NCI-H2171 treated with DMSO at 0.1 percent for 48 hours (cell line): ENCODE results near the gene HOXA10.

ENCODE experiments used
- DNase-seq: peaks from one replicate; lab custom pipeline; 2025; lab: John Stamatoyannopoulos, UW

Gene HOXA10

DNA sequence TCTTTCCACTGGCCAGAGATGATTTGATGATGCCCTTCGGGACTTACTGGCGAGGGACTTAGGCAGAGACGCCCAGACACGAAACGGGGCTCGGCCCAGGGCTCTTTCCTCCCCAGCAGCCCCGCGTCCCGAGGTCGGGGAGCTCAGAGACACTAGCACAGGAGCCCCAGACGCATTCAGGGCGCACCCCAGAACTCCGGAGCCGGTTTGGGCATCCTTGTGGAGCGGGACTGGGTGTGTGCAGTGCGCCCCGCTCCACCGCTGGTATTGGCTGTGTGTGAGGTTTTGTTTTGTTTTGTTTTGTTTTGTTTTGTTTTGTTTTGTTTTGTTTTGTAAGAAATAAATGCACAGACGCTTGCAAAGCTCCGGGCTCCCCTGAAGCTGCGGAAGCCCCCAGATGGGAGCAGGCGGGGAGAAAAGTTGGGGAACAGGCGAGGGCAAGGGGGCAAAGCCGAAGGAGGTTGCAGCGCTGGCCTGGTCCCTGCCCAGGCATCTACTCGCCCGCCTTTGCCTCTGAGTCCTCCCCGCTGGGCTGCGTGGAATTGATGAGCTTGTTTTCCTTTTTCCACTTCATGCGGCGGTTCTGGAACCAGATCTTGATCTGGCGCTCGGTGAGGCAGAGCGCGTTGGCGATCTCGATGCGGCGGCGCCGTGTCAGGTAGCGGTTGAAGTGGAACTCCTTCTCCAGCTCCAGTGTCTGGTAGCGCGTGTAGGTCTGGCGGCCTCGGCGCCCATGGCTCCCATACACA, 28.8 kb downstream of the HOXA10 start:
- no peak for DNase-seq

DNA sequence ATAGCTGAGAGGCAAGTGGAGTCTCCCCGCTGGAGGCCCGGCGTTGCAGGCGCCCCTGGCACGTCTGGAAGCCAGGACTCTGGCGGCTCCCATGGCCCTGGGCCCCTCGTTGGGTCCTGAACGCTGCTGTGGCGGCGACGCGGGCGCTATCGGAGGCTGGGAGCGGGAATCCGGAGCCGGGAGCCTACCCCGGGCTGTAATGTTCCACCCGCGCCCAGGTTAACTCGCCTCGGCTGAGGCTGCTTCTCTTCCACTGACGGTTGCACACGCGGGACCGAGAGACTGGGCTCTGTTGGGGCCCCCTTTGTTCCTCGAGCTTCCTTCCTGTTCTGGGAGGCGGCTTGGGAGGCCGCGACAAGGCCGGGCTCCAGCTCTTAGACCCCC, 29.3 kb downstream of the HOXA10 start:
- DNase-seq, result no peak

DNA sequence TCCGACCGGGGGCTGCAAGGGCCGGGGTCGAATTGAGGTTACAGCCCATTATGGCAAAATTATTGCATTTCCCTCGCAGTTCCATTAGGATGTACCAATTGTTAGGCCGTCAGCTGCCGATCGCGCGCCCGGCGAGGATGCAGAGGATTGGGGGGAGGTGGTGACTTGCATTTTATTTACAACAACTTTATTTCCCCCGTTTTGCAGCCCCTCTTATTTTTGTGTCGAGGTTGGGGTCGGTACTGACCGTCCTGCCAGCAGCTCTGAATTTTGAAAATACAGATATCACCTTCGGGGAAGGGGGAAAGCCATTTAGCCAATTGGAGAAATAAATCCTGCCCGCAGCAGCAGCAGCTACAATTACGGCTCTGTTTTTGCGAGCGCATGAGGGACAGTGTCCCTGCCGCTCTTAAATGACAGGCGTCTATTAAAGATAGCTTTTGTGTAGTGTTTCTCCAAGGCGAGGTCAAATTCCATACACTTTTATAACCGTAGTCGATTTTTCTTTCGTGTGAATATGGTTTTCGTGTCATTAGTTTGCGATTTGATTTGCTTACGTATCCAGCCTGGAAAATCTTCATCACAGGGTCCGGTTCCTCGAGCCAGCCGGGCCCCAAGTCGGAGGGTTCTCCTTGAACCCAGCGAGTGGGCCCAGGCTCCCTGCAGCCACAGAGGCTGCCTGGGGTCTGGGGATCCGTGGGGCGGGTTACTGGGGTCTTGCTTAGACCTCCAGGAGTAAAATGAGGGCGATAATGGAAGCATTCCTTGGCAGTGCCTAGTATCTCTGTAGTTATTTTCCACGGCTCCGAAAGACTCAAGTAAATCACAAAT, 30.0 kb downstream of the HOXA10 start:
- DNase-seq, result no peak

DNA sequence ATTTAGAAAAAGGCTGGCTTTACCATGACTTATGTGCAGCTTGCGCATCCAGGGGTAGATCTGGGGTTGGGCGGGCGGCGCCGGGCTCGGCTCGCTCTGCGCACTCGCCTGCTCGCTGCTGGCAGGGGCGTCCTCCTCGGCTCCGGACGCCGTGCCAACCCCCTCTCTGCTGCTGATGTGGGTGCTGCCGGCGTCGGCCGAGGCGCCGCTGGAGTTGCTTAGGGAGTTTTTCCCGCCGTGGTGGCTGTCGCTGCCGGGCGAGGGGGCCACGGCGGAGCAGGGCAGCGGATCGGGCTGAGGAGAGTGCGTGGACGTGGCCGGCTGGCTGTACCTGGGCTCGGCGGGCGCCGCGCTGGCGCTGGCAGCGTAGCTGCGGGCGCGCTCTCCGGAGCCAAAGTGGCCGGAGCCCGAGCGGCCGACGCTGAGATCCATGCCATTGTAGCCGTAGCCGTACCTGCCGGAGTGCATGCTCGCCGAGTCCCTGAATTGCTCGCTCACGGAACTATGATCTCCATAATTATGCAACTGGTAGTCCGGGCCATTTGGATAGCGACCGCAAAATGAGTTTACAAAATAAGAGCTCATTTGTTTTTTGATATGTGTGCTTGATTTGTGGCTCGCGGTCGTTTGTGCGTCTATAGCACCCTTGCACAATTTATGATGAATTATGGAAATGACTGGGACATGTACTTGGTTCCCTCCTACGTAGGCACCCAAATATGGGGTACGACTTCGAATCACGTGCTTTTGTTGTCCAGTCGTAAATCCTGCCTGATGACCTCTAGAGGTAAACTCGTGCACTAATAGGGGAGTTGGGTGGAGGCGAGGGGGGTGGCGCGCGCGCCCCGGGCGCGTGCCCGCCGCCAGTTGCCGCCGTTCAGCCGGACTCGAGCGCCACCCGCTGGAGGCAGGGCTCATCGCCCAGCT, 30.8 kb downstream of the HOXA10 start, which contains the start of gene HOXA5:
Gene HOXA5, minus strand, starts transcription at position 659 of the 927 bp plus-strand sequence. Its CDS starts 74 bp downstream, at position 585.
- DNase-seq, result no peak

DNA sequence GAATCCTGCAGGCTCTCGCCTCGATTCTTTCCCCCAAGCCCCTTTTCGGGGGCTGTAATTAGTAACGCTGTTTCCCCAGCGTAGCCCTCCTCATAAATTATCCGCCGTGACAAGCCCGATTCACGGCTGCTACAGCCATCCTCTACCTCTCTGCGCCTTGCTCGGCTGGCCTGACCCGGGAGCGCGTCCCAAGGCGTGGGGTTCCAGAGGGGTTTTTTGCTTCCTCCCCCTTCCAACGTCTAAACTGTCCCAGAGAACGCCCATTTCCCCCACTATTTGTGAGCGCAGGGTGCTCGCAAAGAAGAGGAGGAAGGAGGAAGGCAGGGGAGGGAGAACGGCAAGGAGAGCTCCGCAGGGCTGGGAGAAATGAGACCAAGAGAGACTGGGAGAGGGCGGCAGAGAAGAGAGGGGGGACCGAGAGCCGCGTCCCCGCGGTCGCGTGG, 31.5 kb downstream of the HOXA10 start:
- no peak for DNase-seq

DNA sequence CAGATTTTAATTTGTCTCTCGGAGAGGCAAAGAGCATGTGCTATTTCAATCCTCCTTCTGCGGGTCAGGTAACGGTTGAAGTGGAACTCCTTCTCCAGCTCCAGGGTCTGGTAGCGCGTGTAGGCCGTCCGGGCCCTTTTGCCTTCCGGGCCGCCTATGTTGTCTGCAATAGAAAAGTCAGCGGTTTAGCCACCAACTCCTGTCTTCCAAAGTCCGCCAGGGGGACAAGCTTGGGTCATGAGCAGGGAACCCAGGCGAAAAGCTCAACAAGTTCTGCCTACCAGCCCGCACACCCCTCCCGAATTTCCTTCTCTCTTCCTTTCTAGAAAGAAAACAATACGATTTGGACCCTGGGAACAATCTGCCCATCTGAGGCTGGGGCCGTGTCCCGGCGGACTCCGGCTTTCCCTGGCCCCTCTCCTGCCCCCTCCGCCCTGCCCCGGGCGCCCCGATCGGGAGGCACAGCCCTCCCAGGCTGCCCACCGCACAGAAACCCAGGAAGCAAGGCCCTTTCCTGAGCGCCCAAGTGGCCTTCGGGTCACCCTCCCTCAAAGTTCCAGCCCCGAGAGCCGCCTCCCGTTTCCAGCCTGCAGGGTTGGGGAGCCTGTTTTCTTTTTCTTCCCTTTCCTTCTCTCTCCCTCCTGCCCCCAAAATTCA, 32.1 kb downstream of the HOXA10 start:
- no peak for DNase-seq

DNA sequence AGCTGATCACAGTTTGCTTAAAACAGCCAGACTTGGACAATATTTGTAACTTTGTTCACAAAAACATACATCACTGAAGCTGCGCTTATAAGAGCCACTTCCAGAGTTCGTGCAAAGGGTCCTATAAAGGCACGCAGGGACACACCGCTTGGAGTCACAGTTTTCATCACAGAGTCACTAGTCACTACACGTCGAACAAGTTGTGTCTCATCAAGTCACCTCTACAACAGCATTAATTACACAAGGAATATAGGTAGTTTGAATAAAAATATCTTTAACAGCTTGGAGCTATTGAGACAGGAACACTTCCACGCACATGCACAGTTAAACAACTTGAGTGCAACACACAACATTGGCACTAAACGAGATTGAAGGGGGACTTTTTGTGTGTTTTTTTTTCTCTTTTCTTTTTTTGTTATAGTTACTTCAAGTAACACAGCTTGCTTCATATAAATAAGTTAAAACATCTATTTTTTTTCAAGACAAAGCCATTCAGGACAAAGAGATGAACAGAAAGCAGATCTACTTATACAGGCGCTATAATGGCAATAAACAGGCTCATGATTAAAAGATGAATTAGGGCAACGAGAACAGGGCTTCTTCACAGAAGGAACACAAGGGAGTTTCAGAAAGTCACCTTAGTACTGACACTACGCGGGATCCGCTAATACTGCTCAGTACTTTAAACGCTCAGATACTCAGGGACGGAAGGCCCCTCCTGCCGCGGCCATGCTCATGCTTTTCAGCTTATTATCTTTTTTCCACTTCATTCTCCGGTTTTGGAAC, 32.8 kb downstream of the HOXA10 start:
- no peak for DNase-seq

DNA sequence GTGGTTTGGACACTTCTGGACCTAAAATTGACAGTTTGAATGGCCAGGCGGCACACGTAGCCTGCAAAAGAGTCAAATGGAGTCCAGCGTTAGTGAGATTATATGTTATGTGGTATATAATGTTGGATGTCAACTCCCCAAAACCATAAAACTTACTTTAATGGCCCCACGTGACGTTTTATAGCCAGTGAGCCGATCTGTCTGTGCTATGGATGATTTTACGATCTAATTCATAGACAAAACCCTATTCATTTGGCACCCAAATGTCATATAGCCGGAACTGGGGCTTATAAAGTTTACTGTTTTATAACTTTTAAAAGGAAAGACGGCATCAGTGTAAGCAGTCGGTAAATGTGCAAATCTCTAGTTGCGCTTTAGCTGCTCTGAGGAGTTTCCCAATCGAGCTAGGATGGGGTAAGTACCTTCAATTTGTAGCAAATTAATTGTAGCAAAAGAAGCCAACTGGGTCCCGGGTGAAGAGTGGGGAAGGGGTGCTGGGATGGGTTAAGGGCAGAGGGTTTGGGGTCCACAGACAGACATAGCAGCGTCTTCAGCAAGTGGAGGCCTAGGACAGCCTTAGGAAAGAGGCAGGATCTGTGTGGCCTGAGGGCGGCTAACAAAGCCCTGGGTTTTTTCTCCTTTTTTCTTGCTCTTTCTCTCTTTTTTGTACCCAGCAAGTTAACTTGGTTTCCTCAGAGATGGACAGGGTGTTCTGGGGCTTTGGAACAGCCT, 33.8 kb downstream of the HOXA10 start:
- no peak for DNase-seq

DNA sequence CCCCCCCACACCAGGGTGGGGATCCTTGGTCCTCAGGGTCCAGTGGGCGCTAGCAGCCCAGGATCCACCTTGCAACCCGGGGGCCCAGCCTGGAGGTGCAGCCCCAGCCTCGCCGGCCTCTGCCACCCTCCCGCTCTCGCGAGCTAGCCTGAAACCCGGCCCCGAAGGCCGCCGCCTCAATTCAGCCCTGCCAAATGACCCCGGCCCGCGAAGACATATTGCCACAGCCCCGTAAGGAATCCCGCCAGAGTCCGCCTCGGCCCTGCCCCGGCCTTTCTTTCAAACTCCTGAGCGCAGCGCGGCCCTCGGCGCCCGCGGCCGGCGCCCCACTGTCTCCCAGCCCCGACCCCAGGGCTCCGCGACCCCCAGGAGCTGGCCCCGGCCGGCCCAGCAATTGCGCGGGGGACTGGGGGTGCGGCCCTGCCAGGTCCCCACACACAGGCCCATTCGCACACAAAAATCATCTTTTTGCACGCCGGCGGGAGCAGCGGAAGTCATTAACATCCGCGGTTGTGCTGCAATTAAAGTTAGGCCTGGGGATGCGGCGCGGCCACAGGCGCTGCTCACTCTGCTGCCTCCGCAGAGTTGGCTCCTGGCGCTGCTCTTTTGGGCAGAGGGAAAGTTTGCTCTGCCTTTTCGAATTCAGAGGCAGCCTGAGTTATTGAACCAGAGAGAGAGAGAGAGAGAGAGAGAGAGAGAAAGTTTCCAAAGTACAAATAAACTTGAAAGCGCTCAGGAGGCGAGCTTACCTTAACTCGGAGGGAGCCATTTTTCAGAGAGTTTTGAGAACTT, 34.6 kb downstream of the HOXA10 start:
- DNase-seq, result no peak

DNA sequence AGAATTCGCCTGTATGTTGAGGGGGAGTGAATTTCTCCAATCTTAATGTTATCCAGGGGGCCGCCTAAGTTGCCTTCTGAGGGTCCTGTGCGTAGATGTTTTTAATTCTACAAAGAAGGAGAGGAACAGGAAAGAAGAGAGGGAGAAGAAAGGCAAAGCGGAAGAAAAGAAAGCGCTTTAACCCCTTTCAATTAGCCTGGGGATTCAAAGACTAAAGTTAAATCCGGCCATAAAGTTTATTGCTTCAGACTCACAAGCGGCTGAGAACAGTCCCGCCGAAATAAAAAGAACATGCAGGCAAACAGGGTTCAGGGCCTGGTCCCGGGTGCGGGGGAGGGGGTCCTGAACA, 35.2 kb downstream of the HOXA10 start:
- DNase-seq, result no peak

DNA sequence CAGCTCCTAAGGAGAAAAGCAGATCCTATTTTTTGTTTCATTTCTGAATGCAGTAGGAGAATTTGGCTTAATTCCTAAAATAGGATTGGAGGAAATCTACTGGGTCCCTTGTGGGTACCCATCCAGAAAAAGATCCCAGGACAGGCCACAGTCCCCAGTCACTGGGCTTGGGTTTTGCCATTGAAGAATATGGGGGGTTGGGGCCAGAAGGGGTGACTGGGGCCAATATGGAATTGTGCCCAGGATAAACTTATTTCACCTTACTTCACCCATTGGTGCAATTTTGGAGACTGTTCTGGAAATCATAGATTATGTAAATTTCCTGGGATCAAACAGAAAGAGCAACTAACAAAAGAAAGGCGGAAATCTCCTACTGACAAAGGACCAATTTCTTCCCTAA, 35.6 kb downstream of the HOXA10 start:
- no peak for DNase-seq

DNA sequence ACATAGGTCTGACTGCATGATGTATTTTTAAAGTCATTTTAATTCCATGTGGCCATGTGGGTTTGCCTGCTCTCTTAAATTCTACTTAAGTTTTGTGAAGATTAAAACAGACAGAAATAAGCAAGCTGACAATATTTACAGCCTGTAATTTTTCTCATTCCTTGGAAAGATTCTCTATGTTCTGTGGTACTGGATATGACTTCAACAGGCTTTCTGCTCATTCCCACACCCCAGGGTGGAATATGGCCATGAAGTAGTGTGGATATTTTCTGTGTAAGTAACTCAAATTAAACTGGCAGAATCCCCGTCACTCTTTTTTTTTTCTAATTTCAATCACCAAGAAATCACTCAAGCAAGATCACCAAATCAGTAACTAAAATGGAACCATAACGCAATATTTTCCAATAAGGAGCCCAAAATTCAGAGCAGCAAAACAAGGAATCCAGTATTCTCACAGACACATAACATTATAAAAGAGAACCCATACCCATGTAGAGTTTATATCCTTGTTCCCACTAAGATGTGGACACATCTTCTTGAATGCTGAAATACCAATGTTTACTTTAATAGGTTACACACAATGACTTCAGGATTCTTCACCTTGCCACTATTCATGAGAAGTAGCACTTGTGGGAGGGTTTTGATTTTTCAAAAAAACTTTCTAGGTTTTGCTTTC, 36.3 kb downstream of the HOXA10 start:
- no peak for DNase-seq

DNA sequence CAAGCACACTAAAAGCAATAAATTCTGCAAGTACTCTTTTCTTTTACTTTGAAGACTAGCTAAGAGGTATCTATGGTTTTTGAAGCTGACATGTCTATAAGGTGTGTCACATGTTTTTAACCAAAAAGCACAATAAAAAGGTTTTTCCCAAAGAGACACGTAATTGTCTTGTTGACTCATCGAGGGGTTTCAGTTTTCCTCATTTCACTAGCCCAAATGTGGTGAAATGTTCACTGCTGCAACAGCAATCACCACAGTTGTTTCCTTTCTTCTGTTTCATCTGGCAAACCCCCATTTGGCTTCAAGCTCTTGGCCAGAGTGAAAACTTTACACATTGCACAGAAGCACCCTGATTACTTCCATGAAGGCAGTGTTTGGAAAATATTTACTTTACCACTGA, 39.7 kb downstream of the HOXA10 start:
- no peak for DNase-seq

DNA sequence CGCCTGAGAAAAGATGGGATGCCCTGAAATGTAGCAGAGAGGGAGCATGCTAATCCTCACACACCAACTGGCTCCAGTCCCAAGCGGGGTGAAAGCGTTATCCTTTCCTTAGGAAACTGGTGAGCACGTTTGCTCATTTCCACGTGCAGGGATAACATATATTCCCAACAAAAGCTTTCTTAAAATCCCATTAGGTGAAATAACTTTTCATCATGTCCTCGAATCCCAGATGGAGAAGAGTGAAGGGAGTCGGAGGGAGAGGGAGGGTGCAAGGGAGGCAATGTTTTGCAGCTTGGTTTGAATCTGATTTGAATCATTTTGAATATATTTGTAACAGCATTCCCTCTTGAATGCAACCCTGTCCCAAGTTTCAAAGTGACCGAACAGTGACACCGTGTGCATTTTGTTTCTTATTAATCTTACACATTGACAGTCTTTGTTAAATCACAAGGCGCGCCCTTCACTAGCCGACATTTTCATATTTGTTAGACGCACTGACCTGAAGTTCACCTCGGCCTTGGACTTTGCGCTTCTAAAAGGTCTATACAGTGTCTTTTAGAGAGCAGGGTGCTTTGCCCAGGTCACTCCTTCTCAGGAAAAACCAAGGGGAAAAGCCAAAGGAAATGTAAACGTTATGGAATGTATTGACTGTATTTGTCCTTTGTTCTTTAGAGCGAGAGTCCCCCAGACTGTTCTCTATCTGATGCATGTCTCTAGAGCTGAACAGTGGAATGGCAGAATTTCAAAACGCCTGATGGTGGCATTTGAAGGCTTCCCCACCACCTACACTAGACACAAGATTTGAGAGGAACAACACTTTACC, 40.5 kb downstream of the HOXA10 start:
- no peak for DNase-seq

DNA sequence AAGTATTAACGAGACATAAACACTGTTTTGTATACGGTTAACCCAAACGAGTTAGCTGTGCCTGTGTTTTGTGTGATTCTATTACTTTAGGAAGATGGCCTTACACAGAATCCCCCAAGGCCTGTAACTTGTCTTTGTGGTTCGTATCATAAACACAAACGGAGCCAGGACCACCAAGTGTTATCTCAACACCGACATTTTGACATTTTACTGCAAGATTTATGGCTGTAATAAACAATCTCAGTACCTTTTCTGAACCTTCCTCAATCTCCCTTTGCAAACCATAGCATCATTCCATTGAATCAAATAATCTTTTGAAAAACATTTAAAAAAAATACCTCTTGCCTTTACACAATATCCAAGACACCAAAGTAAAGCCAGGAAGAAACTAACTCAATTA, 41.1 kb downstream of the HOXA10 start:
- no peak for DNase-seq

DNA sequence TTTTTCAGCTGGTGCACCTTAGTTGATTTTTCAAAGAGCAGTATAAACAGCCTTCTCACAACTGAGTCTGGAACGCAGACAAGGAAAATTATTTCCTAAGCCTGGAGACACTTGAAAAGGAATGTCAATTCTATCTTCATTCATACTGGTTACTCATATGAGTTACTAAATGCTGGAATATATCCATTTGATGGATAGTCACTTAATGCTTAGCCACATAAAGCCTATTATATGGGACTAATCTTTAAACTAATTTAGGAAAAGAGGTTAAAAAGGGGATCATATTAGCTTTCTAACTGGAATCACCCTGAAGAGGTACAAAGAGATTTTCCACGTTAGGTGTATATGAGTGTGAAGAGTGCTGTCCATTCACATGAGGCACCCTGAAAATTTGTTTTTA, 41.9 kb downstream of the HOXA10 start:
- DNase-seq, result no peak

DNA sequence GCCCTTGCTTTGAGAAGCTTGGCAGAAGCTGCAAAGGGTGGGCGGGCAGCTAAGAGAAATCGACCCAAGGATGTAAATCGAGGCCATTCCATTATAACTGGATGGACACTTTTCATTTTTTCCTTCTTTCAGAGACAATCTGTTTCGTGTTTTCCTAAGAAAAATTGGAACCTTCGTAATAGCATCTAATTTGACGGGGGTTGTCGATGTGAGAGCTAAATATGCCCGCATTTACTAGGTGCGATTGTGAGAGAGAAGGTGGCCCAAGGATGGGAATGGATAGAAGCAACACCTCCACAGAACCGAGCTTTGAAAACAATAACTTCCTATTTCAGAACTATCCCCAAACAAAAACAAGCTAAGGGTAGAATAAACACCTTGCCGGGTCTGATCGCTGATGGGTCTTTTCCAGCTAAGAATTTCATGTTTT, 42.7 kb downstream of the HOXA10 start:
- DNase-seq, result no peak
